AG09319 (cell line): ENCODE results near the gene NTPCR.

Experiments used
- DNase-seq: peaks from one replicate; pipeline ENCODE4 v3.0.0-alpha.2; 2010; ENCODE audit warnings: low read depth; ENCODE audit errors: extremely low read depth
- CTCF ChIP-seq: IDR thresholded peaks from 2 replicates; pipeline ENCODE4 v1.5.1; 2011; ENCODE audit warnings: low read depth, mild to moderate bottlenecking, inconsistent platforms, low read length, moderate library complexity

Gene NTPCR

GRCh38 chr1:232987046-232987773, 36.8 kb downstream of the NTPCR start:
- DNase-seq: no peak
- TF ChIP-seq CTCF: no peak

GRCh38 chr1:232987774-232988140, 37.3 kb downstream of the NTPCR start:
- DNase-seq: no peak
- TF ChIP-seq CTCF: no peak

GRCh38 chr1:232988572-232989040, 38.2 kb downstream of the NTPCR start:
- TF ChIP-seq CTCF: no peak
- no peak for DNase-seq

GRCh38 chr1:232990176-232991128, 40.0 kb downstream of the NTPCR start:
- no peak for DNase-seq
- TF ChIP-seq CTCF: no peak

- no peak for TF ChIP-seq CTCF
- DNase-seq: no peak
Observed at GRCh38 chr1:232991238-232991637, 40.8 kb downstream of the NTPCR start.

- no peak for DNase-seq
- TF ChIP-seq CTCF: no peak
Observed at GRCh38 chr1:232992227-232992626, 41.8 kb downstream of the NTPCR start.

GRCh38 chr1:232993555-232993954, 43.1 kb downstream of the NTPCR start:
- TF ChIP-seq CTCF: no peak
- no peak for DNase-seq
